Measurements from ENCODE around the gene FUT3. TPM values are rescaled to one million over a fixed set of nuclear protein-coding genes. Genes with fewer than 3 reads are reported as not detected.

FUT3 gene
- total RNA-seq, 1 experiment from 2014 or later = not detected

DNA sequence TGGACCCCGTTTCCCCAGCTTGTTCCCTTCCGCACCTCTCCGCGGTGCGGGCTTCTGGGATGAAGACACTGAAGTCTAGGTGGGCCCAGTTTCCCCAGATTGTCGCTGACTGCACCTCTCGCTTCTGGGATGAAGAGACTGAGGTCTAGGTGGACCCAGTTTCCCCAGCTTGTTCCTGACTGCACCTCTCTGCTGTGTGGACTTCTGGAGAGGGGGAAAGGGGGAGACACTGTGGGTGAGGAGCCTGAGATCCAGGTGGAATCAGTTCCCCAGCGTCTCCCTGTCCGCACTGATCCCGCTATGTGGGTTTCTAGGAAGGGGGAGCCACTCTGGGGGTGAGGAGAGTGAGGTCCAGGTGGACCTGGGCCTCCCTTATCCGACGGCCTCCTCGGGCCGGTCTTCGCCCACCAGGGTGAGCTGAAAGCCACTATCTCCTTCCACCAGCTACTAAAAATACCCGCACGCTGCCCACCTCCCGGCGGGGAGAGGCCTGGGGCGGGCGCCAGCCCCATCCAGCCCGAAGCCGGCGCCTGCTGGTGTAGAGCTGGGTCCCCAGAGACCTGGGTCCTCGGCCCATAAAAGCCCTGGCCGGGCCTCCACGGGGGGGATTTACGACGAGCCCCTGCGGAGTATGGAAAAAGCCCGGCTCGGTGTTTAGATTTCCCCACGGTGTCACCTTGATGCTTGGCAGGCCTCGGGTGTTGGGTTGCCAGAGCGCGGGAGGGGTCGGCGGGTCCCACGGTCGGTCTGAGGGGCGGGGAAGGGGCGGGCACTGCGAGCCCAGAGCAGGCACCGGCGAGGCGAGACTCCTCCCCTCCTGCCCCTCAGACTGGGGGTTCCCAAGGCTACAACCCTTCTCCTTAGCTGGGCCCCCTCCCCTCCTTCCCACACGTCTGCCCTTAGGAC, 22.3 kb downstream of the FUT3 start:
- Histone ChIP-seq H3K9ac (ENCODE audit: extremely low read depth, insufficient read length, low read length) (peak overlapping the region; percentile 82), H4K5ac (ENCODE audit: insufficient read length, low read depth, low read length) (no peak overlapping the region), H3T11ph (ENCODE audit: low read length) (no peak overlapping the region), H3K4ac (ENCODE audit: low read depth, low read length) (no peak overlapping the region), H3K56ac (ENCODE audit: insufficient read length, low read depth, low read length) (no peak overlapping the region), H2BK5ac (ENCODE audit: insufficient read length, low read length) (no peak overlapping the region), H3K79me2 (ENCODE audit: insufficient read depth, low read length) (no peaks in the 10 kb centered on the region), H3K27ac (ENCODE audit: insufficient read length, low read depth, low read length) (no peak overlapping the region), H3K4me1 (ENCODE audit: insufficient read depth, low read length) (no peaks in the 10 kb centered on the region), H2BK120ac (ENCODE audit: low read depth, low read length, poor library complexity, severe bottlenecking) (no peak overlapping the region), H3K27me3 (ENCODE audit: insufficient read depth, low read length) (no peaks in the 10 kb centered on the region), H4K91ac (ENCODE audit: insufficient read length, low read depth, low read length) (no peak overlapping the region), H3K79me1 (ENCODE audit: insufficient read depth, low read depth, low read length, poor library complexity, severe bottlenecking) (no peaks in the 10 kb centered on the region), H2AK5ac (ENCODE audit: insufficient read length, low read length) (no peak overlapping the region), H3K23me2 (ENCODE audit: insufficient read length, low read depth, low read length, poor library complexity, severe bottlenecking) (peaks cover 12% of the 10 kb centered on the region), H4K8ac (replicated peaks; ENCODE audit: insufficient read length, low read depth, low read length) (no peak overlapping the region), H3K4me2 (ENCODE audit: insufficient read depth, insufficient read length, low read length) (peak overlapping the region; percentile 85), H3K18ac (ENCODE audit: insufficient read length, low read depth, low read length) (peak overlapping the region; percentile 60), H2AFZ (ENCODE audit: low read length) (no peak overlapping the region), H2BK20ac (ENCODE audit: low read depth, low read length, poor library complexity, severe bottlenecking) (no peak overlapping the region), H2BK12ac (ENCODE audit: insufficient read length, low read depth, low read length) (no peak overlapping the region), H3K14ac (ENCODE audit: insufficient read depth, low read length) (peak overlapping the region; percentile 88), H4K20me1 (ENCODE audit: control insufficient read depth, insufficient read depth, insufficient read length) (no peaks in the 10 kb centered on the region), H3K23ac (ENCODE audit: insufficient read length, low read depth, low read length) (no peak overlapping the region), H3K9me3 (ENCODE audit: control insufficient read depth, low read depth, low read length) (no peaks in the 10 kb centered on the region), H2BK15ac (ENCODE audit: low read depth, low read length) (no peak overlapping the region)
- peak; percentile 75 for DNase-seq
- Mint-ChIP-seq H3K27ac (peak overlapping the region; percentile 95 to 99 (median 98)), H3K36me3 (ENCODE audit: insufficient read depth in 1 of 3, low read depth in 3 of 3) (no peaks in the 10 kb centered on the region), H3K9me3 (no peaks in the 10 kb centered on the region; a peak in 2 of 5 replicates), H3K4me3 (peak overlapping the region; percentile 93 to 97), H3K27me3 (ENCODE audit: low read depth) (peaks cover 25% of the 10 kb centered on the region), H3K4me1 (peaks cover 2 to 16% of the 10 kb centered on the region in 2 experiments; a peak in 2 of 4 replicates)
- TF ChIP-seq CTCF (conservative IDR thresholded peaks at IDR 0.05) = no peak
- WGBS (ENCODE audit: extremely low coverage, insufficient read length, low lambda C conversion rate) = no CpG with 5 or more reads among the region's 47 CpGs

Data from H9 (cell line).